A549 (cell line): ENCODE results near the gene APOBEC4.

ENCODE experiments used
- ATOH8 ChIP-seq: fragments of 250-450 bp; sonication (Bioruptor Pico); IDR thresholded peaks from 2 replicates; pipeline ENCODE4 v1.5.0; 2020; ENCODE audit warnings: low read depth, mild to moderate bottlenecking, moderate library complexity
- BHLHE40 ChIP-seq: IDR thresholded peaks from 2 replicates; pipeline ENCODE4 v1.6.1; 2012; ENCODE audit warnings: low read depth, low read length, inconsistent platforms
- CBX2 ChIP-seq: fragments of 200-600 bp; sonication (generic); IDR thresholded peaks from 2 replicates; pipeline ENCODE4 v1.6.1; 2016; ENCODE audit warnings: low read depth, mild to moderate bottlenecking, borderline replicate concordance
- CEBPB ChIP-seq, 2 experiments: fragments of >200 bp in 1 of 2; sonication (Bioruptor Twin) in 1 of 2; formaldehyde crosslinking in 1 of 2; IDR thresholded peaks; 2 replicates each; pipeline ENCODE4 v1.6.1; 2012 to 2016
- CHD4 ChIP-seq: fragments of 200-600 bp; sonication (generic); IDR thresholded peaks from 2 replicates; pipeline ENCODE4 v1.6.1; 2016; ENCODE audit warnings: antibody characterized with exemption, mild to moderate bottlenecking, borderline replicate concordance
- CTCF ChIP-seq: fragments of >200 bp; sonication (Bioruptor Twin); formaldehyde crosslinking; IDR thresholded peaks from 3 replicates; pipeline ENCODE4 v1.5.1; 2016
- JUN ChIP-seq, 2 experiments: fragments of >200 bp; sonication (Bioruptor Twin); formaldehyde crosslinking; IDR thresholded peaks; 2 replicates in 1 of 2; 3 replicates in 1 of 2; pipeline ENCODE4 v1.6.1; 2016 to 2017
- MAFK ChIP-seq: fragments of 450-650 bp; IDR thresholded peaks from 2 replicates; pipeline ENCODE4 v1.6.1; 2014; ENCODE audit not compliant: partially characterized antibody
- NPAS2 ChIP-seq: fragments of 250-450 bp; sonication (Bioruptor Pico); IDR thresholded peaks from 2 replicates; pipeline ENCODE4 v1.8.0; 2022; ENCODE audit warnings: mild to moderate bottlenecking, moderate library complexity, borderline replicate concordance
- POLR2A ChIP-seq: IDR thresholded peaks from 2 replicates; pipeline ENCODE4 v1.6.1; 2012; ENCODE audit warnings: mild to moderate bottlenecking, low read length
- RFX5 ChIP-seq: fragments of 450-650 bp; IDR thresholded peaks from 2 replicates; pipeline ENCODE4 v1.7.1; 2014; ENCODE audit warnings: antibody characterized with exemption, mild to moderate bottlenecking, moderate library complexity
- RNF2 ChIP-seq: fragments of 200-600 bp; sonication (generic); IDR thresholded peaks from 2 replicates; pipeline ENCODE4 v1.6.1; 2016; ENCODE audit warnings: low read depth, mild to moderate bottlenecking, antibody characterized with exemption, moderate library complexity, borderline replicate concordance
- SMC3 ChIP-seq: fragments of >200 bp; sonication (Bioruptor Twin); formaldehyde crosslinking; IDR thresholded peaks from 3 replicates; pipeline ENCODE4 v1.6.1; 2018; ENCODE audit warnings: inconsistent platforms
- ZC3H11A ChIP-seq: fragments of 450-650 bp; IDR thresholded peaks from 2 replicates; pipeline ENCODE4 v1.6.1; 2014; ENCODE audit warnings: antibody characterized with exemption, mild to moderate bottlenecking

GRCh38 chr1:183638649-183639387 is 14.3 kb downstream of the APOBEC4 start:
- TF ChIP-seq MAFK = no peak
- TF ChIP-seq JUN (IDR thresholded peaks at IDR 0.05) = no peak
- no peak for TF ChIP-seq SMC3
- no peak for TF ChIP-seq CTCF
- no peak for TF ChIP-seq ZC3H11A
- no peak for TF ChIP-seq NPAS2 (CRISPR knock-in tag)
- no peak for TF ChIP-seq CHD4
- TF ChIP-seq POLR2A = no peak
- no peak for TF ChIP-seq CBX2
- TF ChIP-seq ATOH8 (CRISPR knock-in tag) = no peak
- TF ChIP-seq RFX5 = no peak
- TF ChIP-seq CEBPB (IDR thresholded peaks at IDR 0.05) = no peak
- TF ChIP-seq RNF2 = no peak
- TF ChIP-seq BHLHE40 = no peak
